GM10248 (cell line): Measurements from ENCODE around the gene VGLL4.

Experiments used
- CTCF ChIA-PET: fragments of 300-600 bp; sonication (Branson Sonifier 250); formaldehyde crosslinking; extraction: SDS; loops from one replicate; lab custom pipeline; 2021; ENCODE audit warnings: antibody characterized with exemption; lab: Yijun Ruan, JAX
- POLR2A ChIA-PET: fragments of 350-650 bp; sonication (Branson Sonifier 250); formaldehyde crosslinking; extraction: SDS; loops from one replicate; lab custom pipeline; 2020; ENCODE audit warnings: antibody characterized with exemption; lab: Yijun Ruan, JAX
- DNase-seq: peaks from one replicate; pipeline ENCODE4 v3.0.0; 2012; ENCODE audit errors: extremely low spot score
- CTCF ChIP-seq: IDR thresholded peaks from 2 replicates; pipeline ENCODE4 v1.5.1; 2012; ENCODE audit warnings: mild to moderate bottlenecking, low read depth; ENCODE audit errors: extremely low read depth, missing control alignments, control extremely low read depth

VGLL4 gene

GRCh38 chr3:11564577-11565001 lies 79.1 kb downstream of the VGLL4 start:
- no peak for DNase-seq
- POLR2A ChIA-PET: no interaction called here
- CTCF ChIA-PET: no interaction called here
- TF ChIP-seq CTCF: no peak

- CTCF ChIA-PET: interaction anchor here (1.9 kb wide), 1 partner anchor 12 kb away, joined by 6 read pairs; no protein-coding TSS in a partner anchor
- no peak for DNase-seq
- TF ChIP-seq CTCF: no peak
- POLR2A ChIA-PET: no interaction called here
These were observed 79.9 kb downstream of the VGLL4 start for GRCh38 chr3:11563865-11564185.

GRCh38 chr3:11563159-11563864 lies 80.4 kb downstream of the VGLL4 start:
- TF ChIP-seq CTCF: no peak
- ChIA-PET POLR2A (interaction anchor here (0.5 kb wide), 1 partner anchor 1677 kb away, joined by 3 read pairs; no protein-coding TSS in a partner anchor), CTCF (interaction anchor here (0.9 to 1.9 kb wide), 2 partner anchors 12 to 45 kb away, joined by 3 to 6 read pairs; no protein-coding TSS in a partner anchor)

GRCh38 chr3:11562277-11562881 lies 81.3 kb downstream of the VGLL4 start:
- CTCF ChIA-PET: interaction anchor here (0.9 to 1.9 kb wide), 2 partner anchors 13 to 44 kb away, joined by 3 to 6 read pairs; no protein-coding TSS in a partner anchor
- no peak for DNase-seq
- POLR2A ChIA-PET: no interaction called here
- TF ChIP-seq CTCF: no peak

More at GRCh38 chr3:11563159-11563864, 80.4 kb downstream of the VGLL4 start:
- DNase-seq: no peak

GRCh38 chr3:11560746-11561145 lies 83.0 kb downstream of the VGLL4 start:
- no peak for TF ChIP-seq CTCF
- ChIA-PET POLR2A (no interaction called here), CTCF (no interaction called here)
- DNase-seq: no peak

- CTCF ChIA-PET: no interaction called here
- POLR2A ChIA-PET: no interaction called here
- TF ChIP-seq CTCF: no peak
- no peak for DNase-seq
These were observed 83.7 kb downstream of the VGLL4 start for GRCh38 chr3:11559816-11560633.
